WERI-Rb-1 (cell line): Measurements from ENCODE around the gene TTBK1.

ENCODE experiments used
- DNase-seq: peaks from one replicate; pipeline ENCODE4 v3.0.0-alpha.2; 2020
- H3K27ac ChIP-seq: fragments of 250-450 bp; sonication (Bioruptor Pico); 2 replicates; pipeline ENCODE4 v1.5.1; 2020; ENCODE audit warnings: mild to moderate bottlenecking, moderate library complexity
- H3K27me3 ChIP-seq: fragments of 250-450 bp; sonication (Bioruptor Pico); 2 replicates; pipeline ENCODE4 v1.5.1; 2021; ENCODE audit warnings: mild to moderate bottlenecking, low read depth, moderate library complexity; ENCODE audit not compliant: insufficient read depth, severe bottlenecking
- H3K36me3 ChIP-seq: fragments of 250-450 bp; sonication (Bioruptor Pico); 2 replicates; pipeline ENCODE4 v1.5.1; 2020; ENCODE audit warnings: mild to moderate bottlenecking, moderate library complexity
- H3K4me3 ChIP-seq: 2 replicates; pipeline ENCODE4 v1.5.1; 2011; ENCODE audit warnings: low read depth, mild to moderate bottlenecking, control low read depth, low read length
- H3K9me3 ChIP-seq: fragments of 250-450 bp; sonication (Bioruptor Pico); 2 replicates; pipeline ENCODE4 v1.5.1; 2021; ENCODE audit warnings: mild to moderate bottlenecking, moderate library complexity; ENCODE audit not compliant: severe bottlenecking
- TF ChIP-seq, protein P1 (sequence below): IDR thresholded peaks from 2 replicates; pipeline ENCODE4 v1.5.1; 2011; ENCODE audit warnings: low read depth, mild to moderate bottlenecking, control low read depth, inconsistent platforms, low read length

TTBK1 gene

DNA sequence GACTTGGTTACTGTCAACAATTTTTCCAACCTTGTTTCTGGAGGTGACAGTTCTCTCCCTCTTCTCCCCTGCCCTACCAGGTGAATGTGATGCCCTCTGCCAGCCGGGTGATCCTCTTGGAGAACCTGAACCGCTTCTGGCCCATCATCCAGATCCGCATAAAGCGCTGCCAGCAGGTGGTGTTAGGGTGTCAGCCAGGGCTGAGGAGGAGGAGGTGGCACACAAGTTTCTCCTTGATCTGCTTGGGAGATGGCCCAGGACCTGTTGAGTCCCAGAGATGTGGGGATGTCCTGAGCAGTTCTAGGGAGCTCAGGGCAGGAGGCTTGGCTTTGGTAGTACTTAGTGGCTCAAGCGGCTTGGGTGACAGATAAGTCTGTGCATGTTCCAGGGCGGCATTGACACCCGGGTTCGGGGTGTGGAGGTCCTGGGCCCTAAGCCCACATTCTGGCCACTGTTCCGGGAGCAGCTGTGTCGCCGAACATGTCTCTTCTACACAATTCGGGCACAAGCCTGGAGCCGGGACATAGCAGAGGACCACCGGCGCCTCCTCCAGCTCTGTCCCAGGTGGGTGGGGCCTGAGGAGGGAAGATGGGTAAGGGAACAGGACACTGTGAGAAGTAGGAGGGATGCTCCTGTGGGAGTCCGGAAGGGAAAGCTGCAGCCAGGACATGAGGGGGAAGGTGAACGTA is 40.1 kb upstream of the TTBK1 start:
- no peak overlapping the region for H3K27ac ChIP-seq
- no peaks in the 10 kb centered on the region for H3K9me3 ChIP-seq
- TF ChIP-seq, protein P1, sequence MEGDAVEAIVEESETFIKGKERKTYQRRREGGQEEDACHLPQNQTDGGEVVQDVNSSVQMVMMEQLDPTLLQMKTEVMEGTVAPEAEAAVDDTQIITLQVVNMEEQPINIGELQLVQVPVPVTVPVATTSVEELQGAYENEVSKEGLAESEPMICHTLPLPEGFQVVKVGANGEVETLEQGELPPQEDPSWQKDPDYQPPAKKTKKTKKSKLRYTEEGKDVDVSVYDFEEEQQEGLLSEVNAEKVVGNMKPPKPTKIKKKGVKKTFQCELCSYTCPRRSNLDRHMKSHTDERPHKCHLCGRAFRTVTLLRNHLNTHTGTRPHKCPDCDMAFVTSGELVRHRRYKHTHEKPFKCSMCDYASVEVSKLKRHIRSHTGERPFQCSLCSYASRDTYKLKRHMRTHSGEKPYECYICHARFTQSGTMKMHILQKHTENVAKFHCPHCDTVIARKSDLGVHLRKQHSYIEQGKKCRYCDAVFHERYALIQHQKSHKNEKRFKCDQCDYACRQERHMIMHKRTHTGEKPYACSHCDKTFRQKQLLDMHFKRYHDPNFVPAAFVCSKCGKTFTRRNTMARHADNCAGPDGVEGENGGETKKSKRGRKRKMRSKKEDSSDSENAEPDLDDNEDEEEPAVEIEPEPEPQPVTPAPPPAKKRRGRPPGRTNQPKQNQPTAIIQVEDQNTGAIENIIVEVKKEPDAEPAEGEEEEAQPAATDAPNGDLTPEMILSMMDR: no peak
- DNase-seq: no peak
- peaks cover 36% of the 10 kb centered on the region for H3K36me3 ChIP-seq
- no peak overlapping the region for H3K4me3 ChIP-seq
- H3K27me3 ChIP-seq: no peaks in the 10 kb centered on the region

DNA sequence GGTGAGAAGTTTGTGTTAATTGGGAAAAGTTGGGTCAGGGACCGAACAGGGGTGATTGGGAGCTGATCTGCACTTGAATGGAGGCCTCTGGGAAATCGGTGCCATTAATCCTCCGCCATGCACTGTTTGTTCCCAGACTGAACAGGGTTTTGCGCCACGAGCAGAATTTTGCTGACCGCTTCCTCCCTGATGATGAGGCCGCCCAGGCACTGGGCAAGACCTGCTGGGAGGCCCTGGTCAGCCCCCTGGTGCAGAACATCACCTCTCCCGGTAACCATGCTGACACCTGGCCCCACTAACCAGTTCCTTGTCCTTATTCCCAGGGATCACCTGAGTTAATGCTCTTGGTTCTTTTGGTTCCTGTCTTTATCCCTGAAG is 39.6 kb upstream of the TTBK1 start:
- H3K9me3 ChIP-seq: no peaks in the 10 kb centered on the region
- DNase-seq: no peak
- H3K27ac ChIP-seq: no peak overlapping the region
- no peak overlapping the region for H3K4me3 ChIP-seq
- no peaks in the 10 kb centered on the region for H3K27me3 ChIP-seq
- TF ChIP-seq, protein P1: no peak
- peaks cover 36% of the 10 kb centered on the region for H3K36me3 ChIP-seq

DNA sequence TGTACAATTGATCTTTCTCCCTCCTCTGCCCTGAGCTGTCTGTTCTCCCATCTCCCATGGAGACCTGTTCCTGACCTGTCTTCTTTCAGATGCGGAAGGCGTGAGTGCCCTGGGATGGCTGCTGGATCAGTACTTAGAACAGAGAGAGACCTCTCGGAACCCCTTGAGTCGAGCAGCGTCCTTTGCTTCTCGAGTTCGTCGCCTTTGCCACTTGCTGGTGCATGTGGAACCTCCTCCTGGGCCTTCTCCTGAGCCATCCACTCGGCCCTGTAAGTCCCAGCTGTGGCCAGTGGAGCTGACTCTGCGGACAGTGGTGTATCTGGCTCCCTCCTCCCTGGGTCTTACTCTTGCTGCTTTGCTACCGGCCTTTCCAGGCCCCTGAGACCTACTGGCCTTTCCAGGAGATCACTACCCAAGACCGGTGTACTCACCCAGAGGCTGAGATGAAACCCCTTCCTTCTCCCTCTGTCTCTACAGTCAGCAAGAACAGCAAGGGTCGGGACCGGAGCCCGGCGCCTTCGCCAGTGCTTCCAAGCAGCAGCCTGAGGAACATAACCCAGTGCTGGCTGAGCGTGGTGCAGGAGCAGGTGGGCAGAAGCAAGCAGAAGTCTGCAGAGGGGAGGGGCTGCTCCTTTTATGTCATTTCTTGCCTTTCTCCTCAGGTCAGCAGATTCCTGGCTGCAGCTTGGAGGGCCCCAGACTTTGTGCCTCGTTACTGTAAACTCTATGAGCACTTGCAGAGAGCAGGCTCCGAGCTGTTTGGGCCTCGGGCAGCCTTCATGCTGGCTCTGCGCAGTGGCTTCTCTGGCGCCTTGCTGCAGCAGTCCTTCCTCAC is 38.8 kb upstream of the TTBK1 start:
- peaks cover 29% of the 10 kb centered on the region for H3K36me3 ChIP-seq
- H3K27ac ChIP-seq: no peak overlapping the region
- TF ChIP-seq, protein P1: no peak
- H3K9me3 ChIP-seq: no peaks in the 10 kb centered on the region
- no peaks in the 10 kb centered on the region for H3K27me3 ChIP-seq
- no peak overlapping the region for H3K4me3 ChIP-seq
- no peak for DNase-seq

DNA sequence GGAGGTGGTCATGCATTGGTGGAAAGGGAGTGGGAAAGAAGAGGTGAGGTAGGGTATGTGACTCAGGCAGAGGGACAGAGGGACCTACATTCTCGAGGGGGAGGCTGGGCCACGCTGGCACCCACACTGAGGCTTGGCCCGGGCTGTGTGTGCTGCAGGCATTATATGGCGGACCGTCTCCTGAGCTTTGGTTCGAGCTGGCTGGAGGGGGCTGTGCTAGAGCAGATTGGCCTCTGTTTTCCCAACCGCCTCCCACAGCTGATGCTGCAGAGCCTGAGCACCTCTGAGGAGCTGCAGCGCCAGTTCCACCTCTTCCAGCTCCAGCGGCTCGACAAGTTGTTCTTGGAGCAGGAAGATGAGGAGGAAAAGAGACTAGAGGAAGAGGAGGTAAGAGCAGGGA is 37.4 kb upstream of the TTBK1 start:
- H3K36me3 ChIP-seq: peaks cover 23% of the 10 kb centered on the region
- no peak for DNase-seq
- TF ChIP-seq, protein P1: no peak

DNA sequence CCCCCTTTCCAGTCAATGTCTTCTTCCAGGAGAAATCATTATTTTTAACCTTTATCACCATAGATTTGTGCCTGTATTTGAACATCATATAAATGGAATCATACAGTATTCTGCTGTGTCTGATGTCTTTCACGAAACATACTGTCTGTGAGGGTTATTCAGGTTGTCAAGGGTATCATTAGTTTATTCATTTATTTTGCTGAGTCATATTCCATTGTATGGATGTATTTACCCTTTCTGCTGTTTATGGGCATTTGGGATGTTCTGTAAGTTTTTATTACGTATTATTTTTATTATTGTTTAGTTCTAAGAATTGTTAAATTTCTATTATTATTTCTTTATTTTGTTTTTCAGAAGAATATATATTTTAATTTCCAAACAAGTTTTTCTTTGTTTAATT is 36.0 kb upstream of the TTBK1 start:
- H3K36me3 ChIP-seq: peaks cover 20% of the 10 kb centered on the region
- H3K4me3 ChIP-seq: no peak overlapping the region
- no peak overlapping the region for H3K27ac ChIP-seq
- H3K27me3 ChIP-seq: no peaks in the 10 kb centered on the region
- H3K9me3 ChIP-seq: no peaks in the 10 kb centered on the region
- DNase-seq: no peak
- TF ChIP-seq, protein P1: no peak

More for the DNA sequence above, 37.4 kb upstream of the TTBK1 start:
- H3K9me3 ChIP-seq: no peaks in the 10 kb centered on the region
- no peak overlapping the region for H3K27ac ChIP-seq
- no peak overlapping the region for H3K4me3 ChIP-seq
- H3K27me3 ChIP-seq: no peaks in the 10 kb centered on the region
